H9 (cell line): ENCODE results near the gene TMBIM1. TPM values are rescaled to one million over a fixed set of nuclear protein-coding genes. Genes with fewer than 3 reads are reported as not detected.

ENCODE experiments used
- DNase-seq: peaks from one replicate; pipeline ENCODE4 v3.0.0-alpha.2; 2017
- H2AFZ ChIP-seq: one replicate; pipeline ENCODE4 v1.6.1; 2013; ENCODE audit warnings: mild to moderate bottlenecking, low read length, control low read depth, moderate library complexity
- H2AK5ac ChIP-seq: 2 replicates; pipeline ENCODE4 v1.6.1; 2013; ENCODE audit warnings: low read length, control low read depth, mixed read lengths; ENCODE audit not compliant: insufficient read length
- H2BK120ac ChIP-seq: one replicate; pipeline ENCODE4 v1.6.1; 2013; ENCODE audit warnings: low read depth, mild to moderate bottlenecking, low read length, control low read depth, inconsistent platforms; ENCODE audit not compliant: poor library complexity, severe bottlenecking
- H2BK12ac ChIP-seq: 2 replicates; pipeline ENCODE4 v1.6.1; 2013; ENCODE audit warnings: low read length, control low read depth, mixed read lengths, low read depth; ENCODE audit not compliant: insufficient read length
- H2BK15ac ChIP-seq: 2 replicates; pipeline ENCODE4 v1.6.1; 2013; ENCODE audit warnings: low read depth, low read length, control low read depth
- H2BK20ac ChIP-seq: one replicate; pipeline ENCODE4 v1.6.1; 2013; ENCODE audit warnings: low read depth, mild to moderate bottlenecking, low read length, control low read depth, inconsistent platforms; ENCODE audit not compliant: poor library complexity, severe bottlenecking
- H2BK5ac ChIP-seq: 2 replicates; pipeline ENCODE4 v1.6.1; 2013; ENCODE audit warnings: low read length, control low read depth, mixed read lengths; ENCODE audit not compliant: insufficient read length
- H3K14ac ChIP-seq: 2 replicates; pipeline ENCODE4 v1.6.1; 2013; ENCODE audit warnings: low read length, control low read depth; ENCODE audit not compliant: insufficient read depth
- H3K18ac ChIP-seq: 2 replicates; pipeline ENCODE4 v1.6.1; 2013; ENCODE audit warnings: low read depth, mild to moderate bottlenecking, mixed read lengths, low read length, control low read depth; ENCODE audit not compliant: insufficient read length
- H3K23ac ChIP-seq: 2 replicates; pipeline ENCODE4 v1.6.1; 2013; ENCODE audit warnings: low read length, control low read depth, mixed read lengths, low read depth; ENCODE audit not compliant: insufficient read length
- H3K23me2 ChIP-seq: 2 replicates; pipeline ENCODE4 v1.6.1; 2013; ENCODE audit warnings: low read depth, mild to moderate bottlenecking, mixed read lengths, low read length, control low read depth; ENCODE audit not compliant: insufficient read length, poor library complexity, severe bottlenecking
- H3K27ac ChIP-seq: 2 replicates; pipeline ENCODE4 v1.5.1; 2013; ENCODE audit warnings: low read length, control low read depth, mixed read lengths, low read depth; ENCODE audit not compliant: insufficient read length
- H3K27me3 ChIP-seq: 2 replicates; pipeline ENCODE4 v1.6.1; 2013; ENCODE audit warnings: low read length, control low read depth, inconsistent platforms; ENCODE audit not compliant: insufficient read depth
- H3K4ac ChIP-seq: 2 replicates; pipeline ENCODE4 v1.6.1; 2013; ENCODE audit warnings: low read depth, mild to moderate bottlenecking, control low read depth, inconsistent platforms, low read length, moderate library complexity
- H3K4me1 ChIP-seq: 2 replicates; pipeline ENCODE4 v1.6.1; 2013; ENCODE audit warnings: low read length, control low read depth, inconsistent platforms; ENCODE audit not compliant: insufficient read depth
- H3K4me2 ChIP-seq: 2 replicates; pipeline ENCODE4 v1.6.1; 2013; ENCODE audit warnings: low read length, control low read depth, mixed read lengths; ENCODE audit not compliant: insufficient read length, insufficient read depth
- H3K56ac ChIP-seq: 2 replicates; pipeline ENCODE4 v1.6.1; 2013; ENCODE audit warnings: low read depth, mild to moderate bottlenecking, mixed read lengths, low read length, control low read depth; ENCODE audit not compliant: insufficient read length
- H3K79me1 ChIP-seq: 2 replicates; pipeline ENCODE4 v1.6.1; 2013; ENCODE audit warnings: low read depth, mild to moderate bottlenecking, moderate library complexity, low read length, control low read depth, inconsistent platforms; ENCODE audit not compliant: insufficient read depth, poor library complexity, severe bottlenecking
- H3K79me2 ChIP-seq: 2 replicates; pipeline ENCODE4 v1.6.1; 2013; ENCODE audit warnings: low read length, control low read depth, inconsistent platforms; ENCODE audit not compliant: insufficient read depth
- H3K9ac ChIP-seq: 2 replicates; pipeline ENCODE4 v1.6.1; 2013; ENCODE audit warnings: low read length, control low read depth, mixed read lengths; ENCODE audit not compliant: insufficient read length; ENCODE audit errors: extremely low read depth
- H3K9me3 ChIP-seq: one replicate; pipeline ENCODE4 v1.6.1; 2013; ENCODE audit warnings: low read depth, low read length, inconsistent platforms; ENCODE audit not compliant: control insufficient read depth
- H3T11ph ChIP-seq: one replicate; pipeline ENCODE4 v1.6.1; 2013; ENCODE audit warnings: mild to moderate bottlenecking, low read length, control low read depth, inconsistent platforms
- H4K20me1 ChIP-seq: one replicate; pipeline ENCODE4 v1.6.1; 2013; ENCODE audit not compliant: control insufficient read depth, insufficient read length, insufficient read depth
- H4K5ac ChIP-seq: 2 replicates; pipeline ENCODE4 v1.6.1; 2013; ENCODE audit warnings: low read depth, mild to moderate bottlenecking, mixed read lengths, low read length, control low read depth; ENCODE audit not compliant: insufficient read length
- H4K8ac ChIP-seq: replicated peaks from 2 replicates; pipeline ENCODE4 v1.6.1; 2013; ENCODE audit warnings: low read length, control low read depth, mixed read lengths, low read depth; ENCODE audit not compliant: insufficient read length
- H4K91ac ChIP-seq: 2 replicates; pipeline ENCODE4 v1.6.1; 2013; ENCODE audit warnings: low read depth, mild to moderate bottlenecking, moderate library complexity, mixed read lengths, low read length, control low read depth; ENCODE audit not compliant: insufficient read length
- H3K27ac Mint-ChIP-seq, 3 experiments: 2 replicates in 2 of 3; 3 replicates in 1 of 3; pipeline ENCODE4 v1.8.0; 2020 to 2021; ENCODE audit warnings: mixed read lengths in 3 of 3, mild to moderate bottlenecking in 1 of 3, moderate library complexity in 1 of 3
- H3K27me3 Mint-ChIP-seq: 2 replicates; pipeline ENCODE4 v1.8.0; 2021; ENCODE audit warnings: low read depth, mild to moderate bottlenecking, moderate library complexity, mixed read lengths
- H3K36me3 Mint-ChIP-seq, 3 experiments: 2 replicates in 2 of 3; 3 replicates in 1 of 3; pipeline ENCODE4 v1.8.0; 2020 to 2021; ENCODE audit warnings: low read depth in 3 of 3, mixed read lengths in 3 of 3; ENCODE audit not compliant: insufficient read depth in 1 of 3
- H3K4me1 Mint-ChIP-seq, 2 experiments: 2 replicates each; pipeline ENCODE4 v1.8.0; 2020; ENCODE audit warnings: mixed read lengths in 2 of 2
- H3K4me3 Mint-ChIP-seq, 2 experiments: 2 replicates in 1 of 2; 3 replicates in 1 of 2; pipeline ENCODE4 v1.8.0; 2020 to 2021; ENCODE audit warnings: mild to moderate bottlenecking in 2 of 2, mixed read lengths in 2 of 2, moderate library complexity in 1 of 2
- H3K9me3 Mint-ChIP-seq, 2 experiments: 2 replicates in 1 of 2; 3 replicates in 1 of 2; pipeline ENCODE4 v1.8.0; 2020; ENCODE audit warnings: mild to moderate bottlenecking in 2 of 2, mixed read lengths in 2 of 2, moderate library complexity in 1 of 2
- CTCF ChIP-seq: fragments of 200-600 bp; sonication (generic); conservative IDR thresholded peaks from 3 replicates; pipeline ENCODE4 v1.8.0; 2021; ENCODE audit warnings: antibody characterized with exemption, mild to moderate bottlenecking
- WGBS: extraction: QIAGEN DNeasy Blood & Tissue Kit; methylation state at CpG from one replicate; pipeline ENCODE4 v1.1.7; 2013; ENCODE audit warnings: missing lambda C conversion rate, low lambda C conversion rate, mixed read lengths; ENCODE audit not compliant: insufficient read length; ENCODE audit errors: extremely low coverage; 5-methylcytosine and 5-hydroxymethylcytosine counted together
- total RNA-seq: library from RNA; stranded (reverse); gene quantifications from 2 replicates; pipeline ENCODE4 v1.2.1, GENCODE V29; 2021

Gene TMBIM1
- total RNA-seq, 1 experiment from 2014 or later: 17.4 TPM

- H3K9me3 ChIP-seq: no peaks in the 10 kb centered on the region
- no peak for DNase-seq
- H3K27me3 ChIP-seq: no peaks in the 10 kb centered on the region
- no peak overlapping the region for H3K18ac ChIP-seq
- no peak overlapping the region for H2BK12ac ChIP-seq
- H3K27me3 Mint-ChIP-seq: no peaks in the 10 kb centered on the region; the same call in 1 of the 2 replicates
- H4K91ac ChIP-seq: no peak overlapping the region
- H3K9me3 Mint-ChIP-seq: no peaks in the 10 kb centered on the region
- H3K79me1 ChIP-seq: no peaks in the 10 kb centered on the region
- 0 out of 2 replicates have a peak, but pooled peaks cover 2% of the 10 kb centered on the region for H3K4me1 ChIP-seq
- H2BK120ac ChIP-seq: no peak overlapping the region
- H2AFZ ChIP-seq: no peak overlapping the region
- H3K4ac ChIP-seq: no peak overlapping the region
- H2AK5ac ChIP-seq: no peak overlapping the region
- H4K5ac ChIP-seq: no peak overlapping the region
- H3K4me2 ChIP-seq: no peak overlapping the region
- H3K27ac ChIP-seq: no peak overlapping the region
- H2BK5ac ChIP-seq: no peak overlapping the region
- peaks cover 12 to 13% of the 10 kb centered on the region in 2 experiments for H3K4me1 Mint-ChIP-seq
- no peaks in the 10 kb centered on the region for H3K79me2 ChIP-seq
- no peak overlapping the region for H3K9ac ChIP-seq
- no peaks in the 10 kb centered on the region for H4K20me1 ChIP-seq
- H3K23ac ChIP-seq: no peak overlapping the region
- H3K4me3 Mint-ChIP-seq: no peak overlapping the region
- no peak overlapping the region for H3K14ac ChIP-seq
- no peak overlapping the region for H4K8ac ChIP-seq
- H2BK20ac ChIP-seq: no peak overlapping the region
- WGBS: no CpG with 5 or more reads among the region's 4 CpGs
- no peak overlapping the region for H3K27ac Mint-ChIP-seq
- H3K23me2 ChIP-seq: no peaks in the 10 kb centered on the region
- no peak overlapping the region for H2BK15ac ChIP-seq
- no peaks in the 10 kb centered on the region for H3K36me3 Mint-ChIP-seq
- H3K56ac ChIP-seq: no peak overlapping the region
- no peak overlapping the region for H3T11ph ChIP-seq
- TF ChIP-seq CTCF: no peak
Observed at GRCh38 chr2:218317835-218318234, 25.5 kb upstream of the TMBIM1 start.
